ENCODE measurements around the gene INHA.

DNA sequence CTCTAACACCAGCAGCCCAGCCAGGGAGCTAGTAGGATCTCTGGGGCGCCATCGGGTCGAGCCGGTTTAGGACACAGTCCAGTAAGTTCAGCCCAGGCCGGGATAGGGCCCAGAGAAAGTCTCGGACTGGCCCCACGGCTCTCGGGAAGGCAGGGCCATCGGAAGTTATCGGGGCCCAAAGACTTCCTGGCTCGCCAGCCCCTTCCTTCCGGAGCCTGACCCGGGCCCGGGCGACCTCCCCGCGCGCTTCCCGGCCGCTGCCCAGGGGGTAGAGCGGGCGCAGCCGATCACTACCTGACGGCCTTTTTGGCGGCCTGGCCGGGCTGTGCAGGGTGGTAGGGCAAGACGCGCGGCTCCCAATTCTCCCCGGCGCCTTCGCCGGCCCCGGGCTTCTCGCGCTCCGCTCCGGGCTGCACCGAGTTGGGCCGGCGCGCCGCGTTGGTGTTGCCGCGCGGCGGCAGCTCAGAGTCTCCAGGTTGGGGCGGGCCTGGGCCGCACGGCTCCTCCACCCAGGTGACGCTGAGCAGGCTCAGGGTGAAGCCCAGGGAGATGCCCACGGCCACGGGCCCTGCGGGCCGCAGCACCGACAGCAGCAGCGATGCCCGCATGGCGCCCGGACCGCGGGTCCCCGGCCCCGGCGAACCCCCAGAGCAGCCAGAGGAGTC is 29.0 kb upstream of the INHA start:
- TF ChIP-seq EZH2 (IDR thresholded peaks at IDR 0.05; ENCODE audit: borderline replicate concordance) (no peak), EZH2phosphoT487 (IDR thresholded peaks at IDR 0.05; ENCODE audit: low read depth, severe bottlenecking, unreplicated experiment) (no peak)
- TF ChIP-seq, protein P1, sequence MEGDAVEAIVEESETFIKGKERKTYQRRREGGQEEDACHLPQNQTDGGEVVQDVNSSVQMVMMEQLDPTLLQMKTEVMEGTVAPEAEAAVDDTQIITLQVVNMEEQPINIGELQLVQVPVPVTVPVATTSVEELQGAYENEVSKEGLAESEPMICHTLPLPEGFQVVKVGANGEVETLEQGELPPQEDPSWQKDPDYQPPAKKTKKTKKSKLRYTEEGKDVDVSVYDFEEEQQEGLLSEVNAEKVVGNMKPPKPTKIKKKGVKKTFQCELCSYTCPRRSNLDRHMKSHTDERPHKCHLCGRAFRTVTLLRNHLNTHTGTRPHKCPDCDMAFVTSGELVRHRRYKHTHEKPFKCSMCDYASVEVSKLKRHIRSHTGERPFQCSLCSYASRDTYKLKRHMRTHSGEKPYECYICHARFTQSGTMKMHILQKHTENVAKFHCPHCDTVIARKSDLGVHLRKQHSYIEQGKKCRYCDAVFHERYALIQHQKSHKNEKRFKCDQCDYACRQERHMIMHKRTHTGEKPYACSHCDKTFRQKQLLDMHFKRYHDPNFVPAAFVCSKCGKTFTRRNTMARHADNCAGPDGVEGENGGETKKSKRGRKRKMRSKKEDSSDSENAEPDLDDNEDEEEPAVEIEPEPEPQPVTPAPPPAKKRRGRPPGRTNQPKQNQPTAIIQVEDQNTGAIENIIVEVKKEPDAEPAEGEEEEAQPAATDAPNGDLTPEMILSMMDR (IDR thresholded peaks at IDR 0.05; ENCODE audit: poor library complexity) = no peak
